Measurements from ENCODE around the gene B3GALT5.

GRCh38 chr21:39620856-39621255 is 8.1 kb downstream of the B3GALT5 start:
- no peak for TF ChIP-seq CTCF (IDR thresholded peaks at IDR 0.05; ENCODE audit: insufficient read depth, low read depth, low read length)
- TF ChIP-seq EZH2 (IDR thresholded peaks at IDR 0.05; ENCODE audit: insufficient read depth, low read length), result no peak
